HepG2 (cell line): ENCODE results near the gene CNPY4. TPM values are rescaled to one million over a fixed set of nuclear protein-coding genes. Genes with fewer than 3 reads are reported as not detected.

ENCODE experiments used
- CBFB ChIP-seq: sonication (generic); formaldehyde crosslinking; IDR thresholded peaks from 2 replicates; pipeline ENCODE4 v1.4.0; 2020; ENCODE audit warnings: missing genetic modification reagents
- CTCF ChIP-seq: sonication (generic); formaldehyde crosslinking; IDR thresholded peaks from 2 replicates; pipeline ENCODE4 v1.5.0; 2020; ENCODE audit warnings: mild to moderate bottlenecking, missing genetic modification reagents, moderate library complexity
- ELF4 ChIP-seq: sonication (generic); formaldehyde crosslinking; IDR thresholded peaks from 2 replicates; pipeline ENCODE4 v1.5.0; 2020; ENCODE audit warnings: missing genetic modification reagents, mild to moderate bottlenecking, moderate library complexity, borderline replicate concordance
- FOXA3 ChIP-seq: IDR thresholded peaks from 2 replicates; pipeline ENCODE4 v1.6.1; 2016; ENCODE audit warnings: missing genetic modification reagents, missing compliant biosample characterization
- FOXC1 ChIP-seq: sonication (generic); formaldehyde crosslinking; IDR thresholded peaks from 2 replicates; pipeline ENCODE4 v1.8.0; 2022; ENCODE audit warnings: mild to moderate bottlenecking, missing genetic modification reagents, borderline replicate concordance
- HDAC1 ChIP-seq: sonication (generic); formaldehyde crosslinking; IDR thresholded peaks from 2 replicates; pipeline ENCODE4 v1.5.1; 2020; ENCODE audit warnings: mild to moderate bottlenecking, missing genetic modification reagents
- JUN ChIP-seq: sonication (generic); formaldehyde crosslinking; IDR thresholded peaks from 2 replicates; pipeline ENCODE4 v1.4.0; 2020; ENCODE audit warnings: mild to moderate bottlenecking, missing genetic modification reagents
- MTA3 ChIP-seq: sonication (generic); formaldehyde crosslinking; IDR thresholded peaks from 2 replicates; pipeline ENCODE4 v1.4.0; 2020; ENCODE audit warnings: missing genetic modification reagents
- MTF1 ChIP-seq: sonication (generic); formaldehyde crosslinking; IDR thresholded peaks from 2 replicates; pipeline ENCODE4 v1.5.0; 2020; ENCODE audit warnings: missing genetic modification reagents
- PBX3 ChIP-seq: sonication (generic); formaldehyde crosslinking; IDR thresholded peaks from 2 replicates; pipeline ENCODE4 v1.8.1; 2023; ENCODE audit warnings: missing genetic modification reagents, inconsistent platforms, borderline replicate concordance
- POLR2AphosphoS5 ChIP-seq: IDR thresholded peaks from 2 replicates; pipeline ENCODE4 v1.6.1; 2012; ENCODE audit warnings: low read depth, low read length
- SRSF4 ChIP-seq: fragments of 200-400 bp; formaldehyde crosslinking; IDR thresholded peaks from one replicate; pipeline ENCODE4 v1.6.1; 2018; ENCODE audit warnings: mild to moderate bottlenecking, low read depth, low read length, moderate library complexity; ENCODE audit not compliant: poor library complexity, severe bottlenecking
- STAT5B ChIP-seq: sonication (generic); formaldehyde crosslinking; IDR thresholded peaks from 2 replicates; pipeline ENCODE4 v1.4.0; 2020; ENCODE audit warnings: missing genetic modification reagents
- SYNCRIP ChIP-seq: fragments of 200-400 bp; formaldehyde crosslinking; IDR thresholded peaks from 2 replicates; pipeline ENCODE4 v1.6.1; 2018; ENCODE audit warnings: mild to moderate bottlenecking, low read depth, low read length; ENCODE audit not compliant: insufficient read depth
- TRIM24 ChIP-seq: sonication (generic); formaldehyde crosslinking; IDR thresholded peaks from 2 replicates; pipeline ENCODE4 v1.8.0; 2022; ENCODE audit warnings: mild to moderate bottlenecking, missing genetic modification reagents
- XBP1 ChIP-seq: sonication (generic); formaldehyde crosslinking; IDR thresholded peaks from 2 replicates; pipeline ENCODE4 v1.5.0; 2020; ENCODE audit warnings: missing genetic modification reagents
- ZFX ChIP-seq: sonication (generic); formaldehyde crosslinking; IDR thresholded peaks from 2 replicates; pipeline ENCODE4 v1.4.0; 2020; ENCODE audit warnings: mild to moderate bottlenecking, low read depth, missing genetic modification reagents, moderate library complexity
- ZMYM3 ChIP-seq: sonication (generic); formaldehyde crosslinking; IDR thresholded peaks from 2 replicates; pipeline ENCODE4 v1.5.1; 2020; ENCODE audit warnings: mild to moderate bottlenecking, missing genetic modification reagents
- ZNF121 ChIP-seq: sonication (generic); formaldehyde crosslinking; IDR thresholded peaks from 2 replicates; pipeline ENCODE4 v1.5.0; 2020; ENCODE audit warnings: mild to moderate bottlenecking, missing genetic modification reagents
- ZNF317 ChIP-seq: sonication (generic); formaldehyde crosslinking; IDR thresholded peaks from 2 replicates; pipeline ENCODE4 v1.5.0; 2020; ENCODE audit warnings: mild to moderate bottlenecking, missing genetic modification reagents
- ZNF629 ChIP-seq: sonication (generic); formaldehyde crosslinking; conservative IDR thresholded peaks from 2 replicates; pipeline ENCODE4 v1.5.0; 2020; ENCODE audit warnings: missing genetic modification reagents
- ZNF652 ChIP-seq: IDR thresholded peaks from 2 replicates; pipeline ENCODE4 v1.6.1; 2016; ENCODE audit warnings: low read depth, borderline replicate concordance
- ZNF660 ChIP-seq: sonication (generic); formaldehyde crosslinking; IDR thresholded peaks from 2 replicates; pipeline ENCODE4 v1.5.1; 2020; ENCODE audit warnings: mild to moderate bottlenecking, low read depth, missing genetic modification reagents, borderline replicate concordance
- ZNF749 ChIP-seq: sonication (generic); formaldehyde crosslinking; IDR thresholded peaks from 2 replicates; pipeline ENCODE4 v1.8.0; 2022; ENCODE audit warnings: mild to moderate bottlenecking, missing genetic modification reagents, moderate library complexity, borderline replicate concordance
- ZSCAN29 ChIP-seq: sonication (generic); formaldehyde crosslinking; conservative IDR thresholded peaks from 2 replicates; pipeline ENCODE4 v1.4.0; 2020; ENCODE audit warnings: mild to moderate bottlenecking, missing genetic modification reagents
- ZSCAN9 ChIP-seq: IDR thresholded peaks from 2 replicates; pipeline ENCODE4 v1.6.1; 2016; ENCODE audit warnings: borderline replicate concordance
- polyA plus RNA-seq, 8 experiments: library from polyadenylated mRNA; depleted of rRNA in 3 of 8; stranded (reverse) in 7 of 8; unstranded in 1 of 8; fragments of >200 nt; fragmentation: Illumina TruSeq in 4 of 8; extraction: Trizol in 4 of 8; gene quantifications; 2 replicates each; pipeline versions ENCODE4 v1.2.1 to v1.2.3, GENCODE V29; 2011 to 2016; ENCODE audit warnings: low read depth in 4 of 8, missing spikeins in 1 of 8, mixed read lengths in 1 of 8; ENCODE audit not compliant: insufficient read depth in 1 of 8
- total RNA-seq, 5 experiments: library from RNA; depleted of rRNA; stranded (reverse); fragments of >200 nt; fragmentation: Illumina TruSeq; extraction: Trizol; gene quantifications; 2 replicates each; pipeline ENCODE4 v1.2.3, GENCODE V29; 2016; ENCODE audit warnings: low read depth in 1 of 5
- TF ChIP-seq, protein P1 (sequence below): sonication (generic); formaldehyde crosslinking; IDR thresholded peaks from 2 replicates; pipeline ENCODE4 v1.4.0; 2020; ENCODE audit warnings: missing genetic modification reagents

CNPY4 gene
- total and polyA plus RNA-seq, 2 of the 13 experiments (the other 11 are each of a cell fraction or from before 2014, with no cell fraction given), result 6.2 to 12.7 TPM

DNA sequence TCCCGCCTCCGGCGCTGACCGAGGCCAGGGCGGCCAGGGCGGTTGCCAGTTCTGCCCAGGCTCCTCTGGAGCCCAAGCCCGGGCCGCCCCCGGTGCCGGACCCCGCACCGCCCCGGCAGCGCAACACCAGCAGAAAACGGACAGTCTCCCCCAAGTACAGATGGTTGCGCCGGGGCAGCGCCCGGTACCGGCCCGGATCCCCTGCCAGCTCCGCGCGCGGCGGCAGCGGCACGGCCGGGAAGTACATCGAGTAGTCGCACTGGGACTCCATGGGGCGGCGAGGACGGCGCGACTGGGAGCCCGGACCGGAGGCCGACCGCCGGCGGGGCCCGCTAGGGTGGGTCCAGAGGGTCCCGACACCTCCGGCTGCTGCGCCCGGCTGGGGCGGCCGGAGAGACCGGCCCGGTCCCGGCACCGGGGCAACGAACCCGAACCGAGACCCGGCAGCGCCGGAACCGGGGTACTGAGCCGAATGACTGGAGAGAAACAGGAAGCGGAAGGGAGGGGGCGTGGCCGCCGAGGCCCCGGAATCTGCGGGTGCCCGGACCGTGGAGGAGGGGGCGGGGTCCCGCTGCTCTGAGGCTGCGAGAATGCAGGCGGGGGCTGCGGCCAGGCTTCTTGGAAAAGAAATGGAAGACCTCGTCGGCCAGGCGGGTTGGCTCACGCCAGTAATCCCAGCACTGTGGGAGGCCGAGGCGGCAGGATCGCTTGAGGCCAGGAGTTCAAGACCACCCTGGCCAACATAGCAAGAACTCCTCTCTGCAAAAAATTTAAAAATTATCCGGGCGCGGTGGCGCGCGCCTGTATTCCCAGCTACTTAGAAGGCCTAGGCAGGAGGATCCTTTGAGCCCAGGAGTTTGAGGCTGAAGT lies 39.0 kb downstream of the CNPY4 start, which contains the start of gene TRAPPC14 (continued):
- TF ChIP-seq ZSCAN29, result 0 out of 2 replicates have a peak, but pooled peaks have one; percentile 36
- peak; percentile 41; the same call in 1 of the 2 replicates for TF ChIP-seq ZMYM3 (CRISPR knock-in tag)
- TF ChIP-seq ZFX, result peak; percentile 65; the same call in 1 of the 2 replicates
- 0 out of 2 replicates have a peak, but pooled peaks have one; percentile 18 for TF ChIP-seq ELF4 (CRISPR knock-in tag)
- TF ChIP-seq ZNF652, result no peak
- peak; percentile 76 for TF ChIP-seq POLR2AphosphoS5
- peak; percentile 65 for TF ChIP-seq HDAC1
- TF ChIP-seq FOXA3 (CRISPR knock-in tag), result no peak; the same call in 1 of the 2 replicates
- TF ChIP-seq FOXC1 (CRISPR knock-in tag), result no peak
- TF ChIP-seq MTF1 (CRISPR knock-in tag), result 0 out of 2 replicates have a peak, but pooled peaks have one; percentile 7
- peak; percentile 51; the same call in 1 of the 2 replicates for TF ChIP-seq CBFB (CRISPR knock-in tag)
- TF ChIP-seq ZNF121 (CRISPR knock-in tag), result no peak
- TF ChIP-seq, protein P1, sequence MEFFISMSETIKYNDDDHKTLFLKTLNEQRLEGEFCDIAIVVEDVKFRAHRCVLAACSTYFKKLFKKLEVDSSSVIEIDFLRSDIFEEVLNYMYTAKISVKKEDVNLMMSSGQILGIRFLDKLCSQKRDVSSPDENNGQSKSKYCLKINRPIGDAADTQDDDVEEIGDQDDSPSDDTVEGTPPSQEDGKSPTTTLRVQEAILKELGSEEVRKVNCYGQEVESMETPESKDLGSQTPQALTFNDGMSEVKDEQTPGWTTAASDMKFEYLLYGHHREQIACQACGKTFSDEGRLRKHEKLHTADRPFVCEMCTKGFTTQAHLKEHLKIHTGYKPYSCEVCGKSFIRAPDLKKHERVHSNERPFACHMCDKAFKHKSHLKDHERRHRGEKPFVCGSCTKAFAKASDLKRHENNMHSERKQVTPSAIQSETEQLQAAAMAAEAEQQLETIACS, result peak; percentile 17; the same call in 1 of the 2 replicates
- TF ChIP-seq TRIM24, result no peak
- TF ChIP-seq ZNF749 (CRISPR knock-in tag), result no peak
- TF ChIP-seq SRSF4, result no peak
- TF ChIP-seq SYNCRIP, result no peak
- TF ChIP-seq XBP1 (CRISPR knock-in tag), result no peak
- TF ChIP-seq CTCF (CRISPR knock-in tag), result no peak
- no peak for TF ChIP-seq ZNF317 (CRISPR knock-in tag)
- TF ChIP-seq ZSCAN9, result peak; percentile 35; the same call in 1 of the 2 replicates
- no peak for TF ChIP-seq STAT5B (CRISPR knock-in tag)
- TF ChIP-seq PBX3 (CRISPR knock-in tag), result no peak
- TF ChIP-seq ZNF660 (CRISPR knock-in tag), result no peak
- no peak for TF ChIP-seq JUN (CRISPR knock-in tag)
- no peak for TF ChIP-seq MTA3 (CRISPR knock-in tag)
- no peak for TF ChIP-seq ZNF629 (CRISPR knock-in tag)
